GM12875 (cell line): ENCODE data around the gene SCRN1.

Experiments used
- H3K4me3 ChIP-seq: one replicate; pipeline ENCODE4 v1.5.1; 2011; ENCODE audit warnings: low read depth, low read length, control low read depth
- CTCF ChIP-seq: IDR thresholded peaks from 2 replicates; pipeline ENCODE4 v1.5.1; 2011; ENCODE audit warnings: low read depth, mild to moderate bottlenecking, control low read depth, inconsistent platforms, low read length, moderate library complexity, borderline replicate concordance; ENCODE audit not compliant: insufficient read depth

SCRN1 gene

GRCh38 chr7:29878081-29878688, 111.4 kb downstream of the SCRN1 start:
- TF ChIP-seq CTCF, result peak; percentile 42; the same call in 1 of the 2 replicates
- no peak overlapping the region for H3K4me3 ChIP-seq

GRCh38 chr7:29877196-29877595, 112.4 kb downstream of the SCRN1 start:
- no peak for TF ChIP-seq CTCF
- no peak overlapping the region for H3K4me3 ChIP-seq

- H3K4me3 ChIP-seq, result no peak overlapping the region
- no peak for TF ChIP-seq CTCF
These were observed 113.9 kb downstream of the SCRN1 start for GRCh38 chr7:29875741-29876140.

- no peak overlapping the region for H3K4me3 ChIP-seq
These were observed 115.8 kb downstream of the SCRN1 start for GRCh38 chr7:29873644-29874294.

GRCh38 chr7:29871787-29872398, 117.7 kb downstream of the SCRN1 start:
- no peak overlapping the region for H3K4me3 ChIP-seq
- no peak for TF ChIP-seq CTCF

More at GRCh38 chr7:29873644-29874294, 115.8 kb downstream of the SCRN1 start:
- TF ChIP-seq CTCF, result no peak
